ENCODE measurements around the gene ZBTB12.

The ZBTB12 gene

DNA sequence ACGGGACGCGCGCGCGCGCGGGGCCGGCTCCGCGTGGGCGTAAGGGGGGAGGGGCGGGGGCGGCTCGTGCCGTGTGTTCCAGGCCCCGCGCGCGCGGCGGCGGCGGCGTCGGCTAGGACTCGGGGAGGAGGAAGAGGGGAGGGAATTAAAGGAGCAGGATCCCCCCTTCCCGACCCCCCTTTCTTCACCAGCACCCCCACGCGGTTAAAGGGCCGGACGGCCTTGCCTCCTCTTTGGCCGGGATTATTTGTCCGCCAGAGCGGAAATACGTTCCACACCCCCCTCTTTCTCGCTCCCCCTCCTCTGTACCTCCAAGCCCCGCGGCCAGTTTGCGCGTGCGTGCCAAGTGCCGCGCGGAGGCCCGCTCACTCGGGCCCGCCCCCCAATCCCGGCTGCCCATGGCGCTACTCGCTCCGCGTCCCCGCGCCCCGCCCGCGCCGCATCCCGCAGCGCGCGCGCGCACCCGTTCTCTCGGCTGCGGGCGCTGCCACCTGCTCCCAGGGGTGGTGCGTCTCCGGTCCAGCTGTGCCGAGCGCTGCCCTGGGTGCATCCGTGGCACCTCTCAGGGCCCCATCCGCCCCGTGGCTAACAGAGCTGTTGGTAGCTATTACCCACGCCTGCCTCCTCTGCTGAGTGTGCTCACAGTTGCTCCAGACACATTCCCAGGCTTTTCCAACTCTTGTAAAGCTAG is at the start of gene ZBTB12 (continued):
- TF ChIP-seq ZNF138 (tag by site-specific recombination; IDR thresholded peaks at IDR 0.05; ENCODE audit: borderline replicate concordance) (no peak), ZNF530 (tag by site-specific recombination; IDR thresholded peaks at IDR 0.05; ENCODE audit: low read depth) (no peak), TRIM28 (IDR thresholded peaks at IDR 0.05; ENCODE audit: borderline replicate concordance, low read length) (no peak), GLI2 (tag by site-specific recombination; IDR thresholded peaks at IDR 0.05; ENCODE audit: borderline replicate concordance, low read depth) (no peak), ZNF174 (tag by site-specific recombination; IDR thresholded peaks at IDR 0.05) (no peak), MYNN (tag by site-specific recombination; IDR thresholded peaks at IDR 0.05; ENCODE audit: borderline replicate concordance) (no peak), ZNF621 (tag by site-specific recombination; IDR thresholded peaks at IDR 0.05) (no peak), MZF1 (tag by site-specific recombination; IDR thresholded peaks at IDR 0.05; ENCODE audit: borderline replicate concordance) (no peak; the same call in 1 of the 2 replicates), ZNF707 (tag by site-specific recombination; IDR thresholded peaks at IDR 0.05) (no peak), ZNF785 (tag by site-specific recombination; IDR thresholded peaks at IDR 0.05) (no peak), ZNF146 (tag by site-specific recombination; IDR thresholded peaks at IDR 0.05) (no peak), ZNF514 (tag by site-specific recombination; IDR thresholded peaks at IDR 0.05) (no peak), ZNF670 (tag by site-specific recombination; IDR thresholded peaks at IDR 0.05; ENCODE audit: low read depth) (no peak), ZNF350 (tag by site-specific recombination; IDR thresholded peaks at IDR 0.05) (no peak), ZNF202 (tag by site-specific recombination; IDR thresholded peaks at IDR 0.05; ENCODE audit: borderline replicate concordance) (no peak), ZNF791 (tag by site-specific recombination; IDR thresholded peaks at IDR 0.05) (no peak), RBAK (tag by site-specific recombination; IDR thresholded peaks at IDR 0.05) (no peak), ZNF768 (tag by site-specific recombination; IDR thresholded peaks at IDR 0.05) (no peak), ZNF211 (tag by site-specific recombination; IDR thresholded peaks at IDR 0.05; ENCODE audit: low read depth) (no peak)
- TF ChIP-seq, protein P1, sequence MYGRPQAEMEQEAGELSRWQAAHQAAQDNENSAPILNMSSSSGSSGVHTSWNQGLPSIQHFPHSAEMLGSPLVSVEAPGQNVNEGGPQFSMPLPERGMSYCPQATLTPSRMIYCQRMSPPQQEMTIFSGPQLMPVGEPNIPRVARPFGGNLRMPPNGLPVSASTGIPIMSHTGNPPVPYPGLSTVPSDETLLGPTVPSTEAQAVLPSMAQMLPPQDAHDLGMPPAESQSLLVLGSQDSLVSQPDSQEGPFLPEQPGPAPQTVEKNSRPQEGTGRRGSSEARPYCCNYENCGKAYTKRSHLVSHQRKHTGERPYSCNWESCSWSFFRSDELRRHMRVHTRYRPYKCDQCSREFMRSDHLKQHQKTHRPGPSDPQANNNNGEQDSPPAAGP (tag by site-specific recombination; IDR thresholded peaks at IDR 0.05), result 0 out of 2 replicates have a peak, but pooled peaks have one; percentile 25
- TF ChIP-seq, protein P2, sequence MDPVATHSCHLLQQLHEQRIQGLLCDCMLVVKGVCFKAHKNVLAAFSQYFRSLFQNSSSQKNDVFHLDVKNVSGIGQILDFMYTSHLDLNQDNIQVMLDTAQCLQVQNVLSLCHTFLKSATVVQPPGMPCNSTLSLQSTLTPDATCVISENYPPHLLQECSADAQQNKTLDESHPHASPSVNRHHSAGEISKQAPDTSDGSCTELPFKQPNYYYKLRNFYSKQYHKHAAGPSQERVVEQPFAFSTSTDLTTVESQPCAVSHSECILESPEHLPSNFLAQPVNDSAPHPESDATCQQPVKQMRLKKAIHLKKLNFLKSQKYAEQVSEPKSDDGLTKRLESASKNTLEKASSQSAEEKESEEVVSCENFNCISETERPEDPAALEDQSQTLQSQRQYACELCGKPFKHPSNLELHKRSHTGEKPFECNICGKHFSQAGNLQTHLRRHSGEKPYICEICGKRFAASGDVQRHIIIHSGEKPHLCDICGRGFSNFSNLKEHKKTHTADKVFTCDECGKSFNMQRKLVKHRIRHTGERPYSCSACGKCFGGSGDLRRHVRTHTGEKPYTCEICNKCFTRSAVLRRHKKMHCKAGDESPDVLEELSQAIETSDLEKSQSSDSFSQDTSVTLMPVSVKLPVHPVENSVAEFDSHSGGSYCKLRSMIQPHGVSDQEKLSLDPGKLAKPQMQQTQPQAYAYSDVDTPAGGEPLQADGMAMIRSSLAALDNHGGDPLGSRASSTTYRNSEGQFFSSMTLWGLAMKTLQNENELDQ (tag by site-specific recombination; IDR thresholded peaks at IDR 0.05; ENCODE audit: low read depth), result no peak
- TF ChIP-seq, protein P3, sequence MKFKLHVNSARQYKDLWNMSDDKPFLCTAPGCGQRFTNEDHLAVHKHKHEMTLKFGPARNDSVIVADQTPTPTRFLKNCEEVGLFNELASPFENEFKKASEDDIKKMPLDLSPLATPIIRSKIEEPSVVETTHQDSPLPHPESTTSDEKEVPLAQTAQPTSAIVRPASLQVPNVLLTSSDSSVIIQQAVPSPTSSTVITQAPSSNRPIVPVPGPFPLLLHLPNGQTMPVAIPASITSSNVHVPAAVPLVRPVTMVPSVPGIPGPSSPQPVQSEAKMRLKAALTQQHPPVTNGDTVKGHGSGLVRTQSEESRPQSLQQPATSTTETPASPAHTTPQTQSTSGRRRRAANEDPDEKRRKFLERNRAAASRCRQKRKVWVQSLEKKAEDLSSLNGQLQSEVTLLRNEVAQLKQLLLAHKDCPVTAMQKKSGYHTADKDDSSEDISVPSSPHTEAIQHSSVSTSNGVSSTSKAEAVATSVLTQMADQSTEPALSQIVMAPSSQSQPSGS (tag by site-specific recombination; IDR thresholded peaks at IDR 0.05; ENCODE audit: low read depth), result no peak
- TF ChIP-seq, protein P4, sequence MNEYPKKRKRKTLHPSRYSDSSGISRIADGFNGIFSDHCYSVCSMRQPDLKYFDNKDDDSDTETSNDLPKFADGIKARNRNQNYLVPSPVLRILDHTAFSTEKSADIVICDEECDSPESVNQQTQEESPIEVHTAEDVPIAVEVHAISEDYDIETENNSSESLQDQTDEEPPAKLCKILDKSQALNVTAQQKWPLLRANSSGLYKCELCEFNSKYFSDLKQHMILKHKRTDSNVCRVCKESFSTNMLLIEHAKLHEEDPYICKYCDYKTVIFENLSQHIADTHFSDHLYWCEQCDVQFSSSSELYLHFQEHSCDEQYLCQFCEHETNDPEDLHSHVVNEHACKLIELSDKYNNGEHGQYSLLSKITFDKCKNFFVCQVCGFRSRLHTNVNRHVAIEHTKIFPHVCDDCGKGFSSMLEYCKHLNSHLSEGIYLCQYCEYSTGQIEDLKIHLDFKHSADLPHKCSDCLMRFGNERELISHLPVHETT (tag by site-specific recombination; IDR thresholded peaks at IDR 0.05), result no peak
- TF ChIP-seq, protein P5, sequence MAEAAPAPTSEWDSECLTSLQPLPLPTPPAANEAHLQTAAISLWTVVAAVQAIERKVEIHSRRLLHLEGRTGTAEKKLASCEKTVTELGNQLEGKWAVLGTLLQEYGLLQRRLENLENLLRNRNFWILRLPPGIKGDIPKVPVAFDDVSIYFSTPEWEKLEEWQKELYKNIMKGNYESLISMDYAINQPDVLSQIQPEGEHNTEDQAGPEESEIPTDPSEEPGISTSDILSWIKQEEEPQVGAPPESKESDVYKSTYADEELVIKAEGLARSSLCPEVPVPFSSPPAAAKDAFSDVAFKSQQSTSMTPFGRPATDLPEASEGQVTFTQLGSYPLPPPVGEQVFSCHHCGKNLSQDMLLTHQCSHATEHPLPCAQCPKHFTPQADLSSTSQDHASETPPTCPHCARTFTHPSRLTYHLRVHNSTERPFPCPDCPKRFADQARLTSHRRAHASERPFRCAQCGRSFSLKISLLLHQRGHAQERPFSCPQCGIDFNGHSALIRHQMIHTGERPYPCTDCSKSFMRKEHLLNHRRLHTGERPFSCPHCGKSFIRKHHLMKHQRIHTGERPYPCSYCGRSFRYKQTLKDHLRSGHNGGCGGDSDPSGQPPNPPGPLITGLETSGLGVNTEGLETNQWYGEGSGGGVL (tag by site-specific recombination; IDR thresholded peaks at IDR 0.05), result peak; percentile 97
- TF ChIP-seq, protein P6, sequence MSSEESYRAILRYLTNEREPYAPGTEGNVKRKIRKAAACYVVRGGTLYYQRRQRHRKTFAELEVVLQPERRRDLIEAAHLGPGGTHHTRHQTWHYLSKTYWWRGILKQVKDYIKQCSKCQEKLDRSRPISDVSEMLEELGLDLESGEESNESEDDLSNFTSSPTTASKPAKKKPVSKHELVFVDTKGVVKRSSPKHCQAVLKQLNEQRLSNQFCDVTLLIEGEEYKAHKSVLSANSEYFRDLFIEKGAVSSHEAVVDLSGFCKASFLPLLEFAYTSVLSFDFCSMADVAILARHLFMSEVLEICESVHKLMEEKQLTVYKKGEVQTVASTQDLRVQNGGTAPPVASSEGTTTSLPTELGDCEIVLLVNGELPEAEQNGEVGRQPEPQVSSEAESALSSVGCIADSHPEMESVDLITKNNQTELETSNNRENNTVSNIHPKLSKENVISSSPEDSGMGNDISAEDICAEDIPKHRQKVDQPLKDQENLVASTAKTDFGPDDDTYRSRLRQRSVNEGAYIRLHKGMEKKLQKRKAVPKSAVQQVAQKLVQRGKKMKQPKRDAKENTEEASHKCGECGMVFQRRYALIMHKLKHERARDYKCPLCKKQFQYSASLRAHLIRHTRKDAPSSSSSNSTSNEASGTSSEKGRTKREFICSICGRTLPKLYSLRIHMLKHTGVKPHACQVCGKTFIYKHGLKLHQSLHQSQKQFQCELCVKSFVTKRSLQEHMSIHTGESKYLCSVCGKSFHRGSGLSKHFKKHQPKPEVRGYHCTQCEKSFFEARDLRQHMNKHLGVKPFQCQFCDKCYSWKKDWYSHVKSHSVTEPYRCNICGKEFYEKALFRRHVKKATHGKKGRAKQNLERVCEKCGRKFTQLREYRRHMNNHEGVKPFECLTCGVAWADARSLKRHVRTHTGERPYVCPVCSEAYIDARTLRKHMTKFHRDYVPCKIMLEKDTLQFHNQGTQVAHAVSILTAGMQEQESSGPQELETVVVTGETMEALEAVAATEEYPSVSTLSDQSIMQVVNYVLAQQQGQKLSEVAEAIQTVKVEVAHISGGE (tag by site-specific recombination; conservative IDR thresholded peaks at IDR 0.05; ENCODE audit: low read depth), result peak; percentile 35; the same call in 1 of the 2 replicates
- TF ChIP-seq, protein P7, sequence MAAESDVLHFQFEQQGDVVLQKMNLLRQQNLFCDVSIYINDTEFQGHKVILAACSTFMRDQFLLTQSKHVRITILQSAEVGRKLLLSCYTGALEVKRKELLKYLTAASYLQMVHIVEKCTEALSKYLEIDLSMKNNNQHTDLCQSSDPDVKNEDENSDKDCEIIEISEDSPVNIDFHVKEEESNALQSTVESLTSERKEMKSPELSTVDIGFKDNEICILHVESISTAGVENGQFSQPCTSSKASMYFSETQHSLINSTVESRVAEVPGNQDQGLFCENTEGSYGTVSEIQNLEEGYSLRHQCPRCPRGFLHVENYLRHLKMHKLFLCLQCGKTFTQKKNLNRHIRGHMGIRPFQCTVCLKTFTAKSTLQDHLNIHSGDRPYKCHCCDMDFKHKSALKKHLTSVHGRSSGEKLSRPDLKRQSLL (tag by site-specific recombination; IDR thresholded peaks at IDR 0.05), result no peak
